GM23338 (cell line): Measurements from ENCODE around the gene ZNF444.

Experiments used
- TF ChIP-seq, protein P1 (sequence below), 2 experiments: fragments of 200-600 bp in 1 of 2; sonication (generic) in 1 of 2; conservative IDR thresholded peaks; 2 replicates each; pipeline versions ENCODE4 v1.5.1 to v1.6.1; 2016 to 2017; ENCODE audit warnings: antibody characterized with exemption in 2 of 2, low read depth in 2 of 2, mild to moderate bottlenecking in 2 of 2, moderate library complexity in 1 of 2
- TF ChIP-seq, protein P2 (sequence below): IDR thresholded peaks from one replicate; pipeline ENCODE4 v1.6.1; 2018; ENCODE audit warnings: antibody characterized with exemption; ENCODE audit not compliant: unreplicated experiment

DNA sequence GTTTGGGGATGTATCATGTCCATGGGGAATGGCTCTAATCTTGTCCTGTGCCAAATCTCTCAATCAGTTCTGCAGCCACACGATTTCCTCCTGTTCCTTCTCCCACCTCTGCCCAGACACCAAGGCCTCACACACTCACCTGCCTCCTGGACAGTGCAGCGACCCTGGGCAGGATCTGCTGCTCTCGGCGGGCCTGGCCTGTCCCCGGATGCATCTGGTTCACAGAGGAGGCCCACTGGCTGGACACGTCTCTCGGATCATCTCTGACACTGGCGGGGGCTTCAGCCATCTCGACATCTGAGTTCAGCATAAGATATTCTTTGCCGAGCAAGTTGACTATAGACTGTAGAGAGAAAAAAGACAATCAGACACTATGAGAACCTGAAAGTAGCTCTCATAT is 50.6 kb downstream of the ZNF444 start:
- TF ChIP-seq, protein P1, sequence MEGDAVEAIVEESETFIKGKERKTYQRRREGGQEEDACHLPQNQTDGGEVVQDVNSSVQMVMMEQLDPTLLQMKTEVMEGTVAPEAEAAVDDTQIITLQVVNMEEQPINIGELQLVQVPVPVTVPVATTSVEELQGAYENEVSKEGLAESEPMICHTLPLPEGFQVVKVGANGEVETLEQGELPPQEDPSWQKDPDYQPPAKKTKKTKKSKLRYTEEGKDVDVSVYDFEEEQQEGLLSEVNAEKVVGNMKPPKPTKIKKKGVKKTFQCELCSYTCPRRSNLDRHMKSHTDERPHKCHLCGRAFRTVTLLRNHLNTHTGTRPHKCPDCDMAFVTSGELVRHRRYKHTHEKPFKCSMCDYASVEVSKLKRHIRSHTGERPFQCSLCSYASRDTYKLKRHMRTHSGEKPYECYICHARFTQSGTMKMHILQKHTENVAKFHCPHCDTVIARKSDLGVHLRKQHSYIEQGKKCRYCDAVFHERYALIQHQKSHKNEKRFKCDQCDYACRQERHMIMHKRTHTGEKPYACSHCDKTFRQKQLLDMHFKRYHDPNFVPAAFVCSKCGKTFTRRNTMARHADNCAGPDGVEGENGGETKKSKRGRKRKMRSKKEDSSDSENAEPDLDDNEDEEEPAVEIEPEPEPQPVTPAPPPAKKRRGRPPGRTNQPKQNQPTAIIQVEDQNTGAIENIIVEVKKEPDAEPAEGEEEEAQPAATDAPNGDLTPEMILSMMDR (conservative IDR thresholded peaks at IDR 0.05; ENCODE audit: low read depth in 2 of 2): no peak
- TF ChIP-seq, protein P2, sequence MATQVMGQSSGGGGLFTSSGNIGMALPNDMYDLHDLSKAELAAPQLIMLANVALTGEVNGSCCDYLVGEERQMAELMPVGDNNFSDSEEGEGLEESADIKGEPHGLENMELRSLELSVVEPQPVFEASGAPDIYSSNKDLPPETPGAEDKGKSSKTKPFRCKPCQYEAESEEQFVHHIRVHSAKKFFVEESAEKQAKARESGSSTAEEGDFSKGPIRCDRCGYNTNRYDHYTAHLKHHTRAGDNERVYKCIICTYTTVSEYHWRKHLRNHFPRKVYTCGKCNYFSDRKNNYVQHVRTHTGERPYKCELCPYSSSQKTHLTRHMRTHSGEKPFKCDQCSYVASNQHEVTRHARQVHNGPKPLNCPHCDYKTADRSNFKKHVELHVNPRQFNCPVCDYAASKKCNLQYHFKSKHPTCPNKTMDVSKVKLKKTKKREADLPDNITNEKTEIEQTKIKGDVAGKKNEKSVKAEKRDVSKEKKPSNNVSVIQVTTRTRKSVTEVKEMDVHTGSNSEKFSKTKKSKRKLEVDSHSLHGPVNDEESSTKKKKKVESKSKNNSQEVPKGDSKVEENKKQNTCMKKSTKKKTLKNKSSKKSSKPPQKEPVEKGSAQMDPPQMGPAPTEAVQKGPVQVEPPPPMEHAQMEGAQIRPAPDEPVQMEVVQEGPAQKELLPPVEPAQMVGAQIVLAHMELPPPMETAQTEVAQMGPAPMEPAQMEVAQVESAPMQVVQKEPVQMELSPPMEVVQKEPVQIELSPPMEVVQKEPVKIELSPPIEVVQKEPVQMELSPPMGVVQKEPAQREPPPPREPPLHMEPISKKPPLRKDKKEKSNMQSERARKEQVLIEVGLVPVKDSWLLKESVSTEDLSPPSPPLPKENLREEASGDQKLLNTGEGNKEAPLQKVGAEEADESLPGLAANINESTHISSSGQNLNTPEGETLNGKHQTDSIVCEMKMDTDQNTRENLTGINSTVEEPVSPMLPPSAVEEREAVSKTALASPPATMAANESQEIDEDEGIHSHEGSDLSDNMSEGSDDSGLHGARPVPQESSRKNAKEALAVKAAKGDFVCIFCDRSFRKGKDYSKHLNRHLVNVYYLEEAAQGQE: no peak
